HEK293 (cell line): ENCODE results near the gene CIITA.

Source experiments
- CTCF ChIP-seq: fragments of 450-650 bp; formaldehyde crosslinking; IDR thresholded peaks from 2 replicates; pipeline ENCODE4 v1.5.1; 2016; ENCODE audit warnings: missing biosample characterization, missing genetic modification characterization
- GLI4 ChIP-seq: fragments of 450-650 bp; formaldehyde crosslinking; IDR thresholded peaks from 2 replicates; pipeline ENCODE4 v1.5.1; 2016; ENCODE audit warnings: missing biosample characterization, missing genetic modification characterization
- INSM2 ChIP-seq: fragments of 450-650 bp; formaldehyde crosslinking; IDR thresholded peaks from 2 replicates; pipeline ENCODE4 v1.5.1; 2016; ENCODE audit warnings: missing biosample characterization, missing genetic modification characterization
- PBX3 ChIP-seq: sonication (generic); formaldehyde crosslinking; IDR thresholded peaks from 2 replicates; pipeline ENCODE4 v1.8.1; 2022; ENCODE audit warnings: mild to moderate bottlenecking, moderate library complexity, missing genetic modification reagents
- PRDM2 ChIP-seq: fragments of 450-650 bp; formaldehyde crosslinking; IDR thresholded peaks from 2 replicates; pipeline ENCODE4 v1.5.1; 2016; ENCODE audit warnings: missing biosample characterization, missing genetic modification characterization, borderline replicate concordance
- SCRT1 ChIP-seq: fragments of 450-650 bp; formaldehyde crosslinking; IDR thresholded peaks from 2 replicates; pipeline ENCODE4 v1.5.1; 2016; ENCODE audit warnings: missing biosample characterization, missing genetic modification characterization, borderline replicate concordance
- ZBTB44 ChIP-seq: fragments of 450-650 bp; IDR thresholded peaks from 2 replicates; pipeline ENCODE4 v1.5.1; 2018; ENCODE audit warnings: missing biosample characterization, mild to moderate bottlenecking, missing genetic modification characterization
- ZBTB6 ChIP-seq: fragments of 450-650 bp; formaldehyde crosslinking; IDR thresholded peaks from 2 replicates; pipeline ENCODE4 v1.5.1; 2017; ENCODE audit warnings: missing biosample characterization, missing genetic modification characterization
- ZNF133 ChIP-seq: fragments of 450-650 bp; formaldehyde crosslinking; IDR thresholded peaks from 2 replicates; pipeline ENCODE4 v1.5.1; 2016; ENCODE audit warnings: missing biosample characterization, missing genetic modification characterization
- ZNF184 ChIP-seq: fragments of 450-650 bp; IDR thresholded peaks from 2 replicates; pipeline ENCODE4 v1.5.1; 2018; ENCODE audit warnings: missing biosample characterization, mild to moderate bottlenecking, missing genetic modification characterization
- ZNF24 ChIP-seq: fragments of 450-650 bp; formaldehyde crosslinking; IDR thresholded peaks from 2 replicates; pipeline ENCODE4 v1.5.1; 2016; ENCODE audit warnings: missing biosample characterization, missing genetic modification characterization
- ZNF302 ChIP-seq: fragments of 450-650 bp; formaldehyde crosslinking; IDR thresholded peaks from 2 replicates; pipeline ENCODE4 v1.5.1; 2016; ENCODE audit warnings: missing biosample characterization, missing genetic modification characterization, low read depth
- ZNF324 ChIP-seq: fragments of 450-650 bp; formaldehyde crosslinking; IDR thresholded peaks from 2 replicates; pipeline ENCODE4 v1.5.1; 2016; ENCODE audit warnings: missing biosample characterization, missing genetic modification characterization
- ZNF341 ChIP-seq: fragments of 450-650 bp; formaldehyde crosslinking; IDR thresholded peaks from 2 replicates; pipeline ENCODE4; 2016; ENCODE audit warnings: low read depth, missing biosample characterization, missing genetic modification characterization
- ZNF433 ChIP-seq: fragments of 450-650 bp; formaldehyde crosslinking; IDR thresholded peaks from 2 replicates; pipeline ENCODE4 v1.5.1; 2016; ENCODE audit warnings: missing biosample characterization, missing genetic modification characterization, low read depth
- ZNF48 ChIP-seq: fragments of 450-650 bp; formaldehyde crosslinking; IDR thresholded peaks from 2 replicates; pipeline ENCODE4 v1.5.1; 2016; ENCODE audit warnings: missing biosample characterization, missing genetic modification characterization
- ZNF629 ChIP-seq: fragments of 450-650 bp; formaldehyde crosslinking; IDR thresholded peaks from 2 replicates; pipeline ENCODE4 v1.5.1; 2017; ENCODE audit warnings: missing biosample characterization, missing genetic modification characterization
- ZNF660 ChIP-seq: fragments of 450-650 bp; IDR thresholded peaks from 2 replicates; pipeline ENCODE4 v1.5.1; 2018; ENCODE audit warnings: missing biosample characterization, mild to moderate bottlenecking, missing genetic modification characterization
- ZNF792 ChIP-seq: fragments of 450-650 bp; formaldehyde crosslinking; IDR thresholded peaks from 2 replicates; pipeline ENCODE4 v1.5.1; 2016; ENCODE audit warnings: missing biosample characterization, missing genetic modification characterization
- ZNF837 ChIP-seq: fragments of 450-650 bp; formaldehyde crosslinking; IDR thresholded peaks from 2 replicates; pipeline ENCODE4 v1.5.1; 2016; ENCODE audit warnings: missing biosample characterization, missing genetic modification characterization
- ZSCAN18 ChIP-seq: fragments of 450-650 bp; formaldehyde crosslinking; IDR thresholded peaks from 2 replicates; pipeline ENCODE4 v1.5.1; 2016; ENCODE audit warnings: missing biosample characterization, missing genetic modification characterization
- ZSCAN4 ChIP-seq: fragments of 450-650 bp; formaldehyde crosslinking; IDR thresholded peaks from 2 replicates; pipeline ENCODE4 v1.5.1; 2017; ENCODE audit warnings: missing biosample characterization, missing genetic modification characterization

Gene CIITA

GRCh38 chr16:10944249-10945064 lies 67.5 kb downstream of the CIITA start, which contains the start of gene CLEC16A (continued):
- TF ChIP-seq SCRT1 (tag by site-specific recombination) (no peak), ZNF837 (tag by site-specific recombination) (no peak), ZSCAN18 (tag by site-specific recombination) (no peak), ZBTB6 (peak; percentile 56), ZNF302 (no peak), ZNF48 (tag by site-specific recombination) (no peak), GLI4 (no peak), CTCF (tag by site-specific recombination) (peak; percentile 43; the same call in 1 of the 2 replicates), ZBTB44 (tag by site-specific recombination) (no peak), ZNF133 (tag by site-specific recombination) (no peak), ZNF792 (no peak), ZSCAN4 (no peak), PBX3 (CRISPR knock-in tag) (peak; percentile 94), INSM2 (tag by site-specific recombination) (no peak), ZNF433 (tag by site-specific recombination) (no peak), ZNF324 (tag by site-specific recombination) (peak; percentile 85), ZNF24 (tag by site-specific recombination) (0 out of 2 replicates have a peak, but pooled peaks have one; percentile 37), ZNF341 (peak; percentile 57), PRDM2 (tag by site-specific recombination) (no peak), ZNF184 (no peak), ZNF629 (peak; percentile 59), ZNF660 (peak; percentile 15; the same call in 1 of the 2 replicates)
